Left ventricle myocardium inferior (tissue), 1 donor: ENCODE results near the gene DNAJC13. TPM values are rescaled to one million over a fixed set of nuclear protein-coding genes. Genes with fewer than 3 reads are reported as not detected.

Experiments
- DNase-seq: peaks from one replicate; pipeline ENCODE4 v3.0.0-alpha.2; 2020
- H3K27ac ChIP-seq: fragments of 200-600 bp; replicated peaks from 2 replicates; pipeline ENCODE4 v1.8.0; 2021
- H3K27me3 ChIP-seq: fragments of 200-600 bp; 2 replicates; pipeline ENCODE4 v1.8.0; 2021; ENCODE audit warnings: low read depth
- H3K36me3 ChIP-seq: fragments of 200-600 bp; 2 replicates; pipeline ENCODE4 v1.8.0; 2021
- H3K4me1 ChIP-seq: fragments of 200-600 bp; 2 replicates; pipeline ENCODE4 v1.8.0; 2021
- H3K4me3 ChIP-seq: fragments of 200-600 bp; 2 replicates; pipeline ENCODE4 v1.8.0; 2021; ENCODE audit warnings: mild to moderate bottlenecking, moderate library complexity
- H3K9me3 ChIP-seq: fragments of 200-600 bp; replicated peaks from 2 replicates; pipeline ENCODE4 v1.8.0; 2021
- CTCF ChIP-seq: fragments of 200-600 bp; IDR thresholded peaks from 2 replicates; pipeline ENCODE4 v1.8.0; 2021; ENCODE audit warnings: antibody characterized with exemption, mild to moderate bottlenecking, borderline replicate concordance
- intact Hi-C: fragments of 100-400 bp; cut with micrococcal nuclease; formaldehyde crosslinking; loops from one replicate; pipeline ENCODE4 v1.11.0; 2022
- total RNA-seq: library from RNA; stranded (reverse); fragmentation: NEBNext Ultra II Directional; extraction: Animal tissue kit (Norgen Biotek cat#: 25700); gene quantifications from one replicate; pipeline ENCODE4 v1.2.1, GENCODE V29; 2021
- donor health status: DM: no; HTN: yes; CAD: no; lungs with severe emphysema.

DNAJC13 gene
- total RNA-seq, 1 donor from 2014 or later = 31.0 TPM

GRCh38 chr3:132513057-132513456 lies 95.8 kb downstream of the DNAJC13 start:
- no peak overlapping the region for H3K4me3 ChIP-seq
- no peak overlapping the region for H3K27ac ChIP-seq
- no peak for TF ChIP-seq CTCF
- no peaks in the 10 kb centered on the region for H3K27me3 ChIP-seq
- intact Hi-C loops = no loop called here
- H3K9me3 ChIP-seq = no peaks in the 10 kb centered on the region
- DNase-seq = no peak
- peaks cover 91% of the 10 kb centered on the region for H3K36me3 ChIP-seq
- H3K4me1 ChIP-seq = no peaks in the 10 kb centered on the region

- H3K4me3 ChIP-seq = no peak overlapping the region
- no peak overlapping the region for H3K27ac ChIP-seq
- H3K4me1 ChIP-seq = no peaks in the 10 kb centered on the region
- H3K27me3 ChIP-seq = no peaks in the 10 kb centered on the region
- intact Hi-C loops = no loop called here
- H3K9me3 ChIP-seq = no peaks in the 10 kb centered on the region
- TF ChIP-seq CTCF = no peak
- H3K36me3 ChIP-seq = peaks cover 79% of the 10 kb centered on the region
- DNase-seq = no peak
These were observed 100.0 kb downstream of the DNAJC13 start for GRCh38 chr3:132517311-132517710.

GRCh38 chr3:132519914-132520313 lies 102.6 kb downstream of the DNAJC13 start:
- Histone ChIP-seq H3K9me3 (no peaks in the 10 kb centered on the region), H3K27me3 (no peaks in the 10 kb centered on the region), H3K27ac (no peak overlapping the region), H3K36me3 (peaks cover 79% of the 10 kb centered on the region), H3K4me1 (no peaks in the 10 kb centered on the region), H3K4me3 (no peak overlapping the region)
- no peak for DNase-seq
- no peak for TF ChIP-seq CTCF
- intact Hi-C loops = no loop called here

- Histone ChIP-seq H3K4me1 (no peaks in the 10 kb centered on the region), H3K4me3 (no peak overlapping the region), H3K36me3 (peaks cover 79% of the 10 kb centered on the region), H3K27ac (no peak overlapping the region), H3K27me3 (no peaks in the 10 kb centered on the region), H3K9me3 (no peaks in the 10 kb centered on the region)
- no peak for TF ChIP-seq CTCF
- intact Hi-C loops = no loop called here
- no peak for DNase-seq
These were observed 104.6 kb downstream of the DNAJC13 start for GRCh38 chr3:132521901-132522300.

GRCh38 chr3:132522353-132522752 lies 105.1 kb downstream of the DNAJC13 start:
- Histone ChIP-seq H3K27ac (no peak overlapping the region), H3K9me3 (no peaks in the 10 kb centered on the region), H3K4me3 (no peak overlapping the region), H3K36me3 (peaks cover 79% of the 10 kb centered on the region), H3K4me1 (no peaks in the 10 kb centered on the region), H3K27me3 (no peaks in the 10 kb centered on the region)
- no peak for DNase-seq
- intact Hi-C loops = no loop called here
- no peak for TF ChIP-seq CTCF

- H3K36me3 ChIP-seq = peaks cover 92% of the 10 kb centered on the region
- no peaks in the 10 kb centered on the region for H3K4me1 ChIP-seq
- no peak overlapping the region for H3K27ac ChIP-seq
- H3K27me3 ChIP-seq = no peaks in the 10 kb centered on the region
- intact Hi-C loops = no loop called here
- no peak for DNase-seq
- H3K9me3 ChIP-seq = no peaks in the 10 kb centered on the region
- no peak overlapping the region for H3K4me3 ChIP-seq
- no peak for TF ChIP-seq CTCF
These were observed 113.3 kb downstream of the DNAJC13 start for GRCh38 chr3:132530624-132531023.
